Chondrocyte (in vitro differentiated cells): ENCODE measurements around the gene TMEM131L. TPM values are rescaled to one million over a fixed set of nuclear protein-coding genes. Genes with fewer than 3 reads are reported as not detected.
A peak's percentile ranks its signal among the peaks of the same experiment; 100 is the strongest.

Source experiments
- DNase-seq: peaks from one replicate; pipeline ENCODE4 v3.0.0; 2021; ENCODE audit warnings: mixed read lengths, low spot score
- H3K27ac Mint-ChIP-seq: one replicate; pipeline ENCODE4 v1.8.0; 2021; ENCODE audit warnings: mild to moderate bottlenecking, moderate library complexity, mixed read lengths; ENCODE audit not compliant: unreplicated experiment
- H3K27me3 Mint-ChIP-seq: 2 replicates; pipeline ENCODE4 v1.8.0; 2021; ENCODE audit warnings: low read depth, mixed read lengths
- H3K36me3 Mint-ChIP-seq: 2 replicates; pipeline ENCODE4 v1.8.0; 2021; ENCODE audit warnings: low read depth, mixed read lengths
- H3K4me1 Mint-ChIP-seq: 2 replicates; pipeline ENCODE4 v1.8.0; 2021; ENCODE audit warnings: low read depth, mild to moderate bottlenecking, mixed read lengths
- H3K4me3 Mint-ChIP-seq: one replicate; pipeline ENCODE4 v1.8.0; 2021; ENCODE audit warnings: mild to moderate bottlenecking, moderate library complexity, mixed read lengths; ENCODE audit not compliant: unreplicated experiment
- H3K9me3 Mint-ChIP-seq: 2 replicates; pipeline ENCODE4 v1.8.0; 2021; ENCODE audit warnings: low read depth, mixed read lengths
- CTCF ChIP-seq: fragments of 200-600 bp; sonication (generic); IDR thresholded peaks from 2 replicates; pipeline ENCODE4 v1.5.0; 2021; ENCODE audit warnings: antibody characterized with exemption, mild to moderate bottlenecking, moderate library complexity
- total RNA-seq: library from RNA; stranded (reverse); gene quantifications from 3 replicates; pipeline ENCODE4 v1.2.1, GENCODE V29; 2021

The TMEM131L gene
- total RNA-seq, 1 donor from 2014 or later: 8.4 TPM

- Mint-ChIP-seq H3K27me3 (no peaks in the 10 kb centered on the region), H3K9me3 (no peaks in the 10 kb centered on the region), H3K4me3 (no peak overlapping the region), H3K4me1 (peaks cover 58% of the 10 kb centered on the region), H3K27ac (no peak overlapping the region), H3K36me3 (no peaks in the 10 kb centered on the region)
- DNase-seq: no peak
- no peak for TF ChIP-seq CTCF
Measured at GRCh38 chr4:153521999-153522801, 56.0 kb downstream of the TMEM131L start.

GRCh38 chr4:153522802-153523094 is 56.6 kb downstream of the TMEM131L start:
- Mint-ChIP-seq H3K4me1 (peaks cover 53% of the 10 kb centered on the region), H3K36me3 (no peaks in the 10 kb centered on the region), H3K4me3 (no peak overlapping the region), H3K27me3 (no peaks in the 10 kb centered on the region), H3K9me3 (no peaks in the 10 kb centered on the region), H3K27ac (no peak overlapping the region)
- TF ChIP-seq CTCF: no peak
- no peak for DNase-seq

- Mint-ChIP-seq H3K9me3 (no peaks in the 10 kb centered on the region), H3K4me3 (no peak overlapping the region), H3K4me1 (peaks cover 47% of the 10 kb centered on the region), H3K36me3 (no peaks in the 10 kb centered on the region), H3K27ac (peak overlapping the region; percentile 4), H3K27me3 (no peaks in the 10 kb centered on the region)
- no peak for TF ChIP-seq CTCF
- DNase-seq: no peak
Measured at GRCh38 chr4:153523164-153523796, 57.1 kb downstream of the TMEM131L start.

- Mint-ChIP-seq H3K9me3 (no peaks in the 10 kb centered on the region), H3K27ac (peak overlapping the region; percentile 15), H3K36me3 (no peaks in the 10 kb centered on the region), H3K27me3 (no peaks in the 10 kb centered on the region), H3K4me1 (peaks cover 41% of the 10 kb centered on the region), H3K4me3 (no peak overlapping the region)
- no peak for DNase-seq
- no peak for TF ChIP-seq CTCF
Measured at GRCh38 chr4:153523941-153524386, 57.8 kb downstream of the TMEM131L start.

GRCh38 chr4:153524682-153525081 is 58.5 kb downstream of the TMEM131L start:
- TF ChIP-seq CTCF: no peak
- DNase-seq: no peak
- H3K27ac Mint-ChIP-seq: no peak overlapping the region
- peaks cover 33% of the 10 kb centered on the region for H3K4me1 Mint-ChIP-seq
- H3K27me3 Mint-ChIP-seq: no peaks in the 10 kb centered on the region
- no peak overlapping the region for H3K4me3 Mint-ChIP-seq
- no peaks in the 10 kb centered on the region for H3K36me3 Mint-ChIP-seq
- H3K9me3 Mint-ChIP-seq: no peaks in the 10 kb centered on the region
